HG02884 (cell line): Measurements from ENCODE around the gene MYO16.
"Not testable (repeated sequence)": the region's sequence is repeated elsewhere in the genome, so short reads cannot be mapped to it uniquely, and the experiment has no call there.

ENCODE experiments used
- ATAC-seq: cut with Tn5 transposase; IDR thresholded peaks from one replicate; pipeline ENCODE4 v1.9.1; 2021; ENCODE audit warnings: mild to moderate bottlenecking, moderate library complexity; ENCODE audit not compliant: unreplicated experiment

Gene MYO16

GRCh38 chr13:109033090-109033489, 403.7 kb downstream of the MYO16 start:
- no peak for ATAC-seq

- ATAC-seq, result no peak
Observed at GRCh38 chr13:109036078-109036780, 406.8 kb downstream of the MYO16 start.

GRCh38 chr13:109043636-109044035, 414.2 kb downstream of the MYO16 start:
- ATAC-seq, result no peak

- no peak for ATAC-seq
Observed at GRCh38 chr13:109055850-109056249, 426.4 kb downstream of the MYO16 start.

- no peak for ATAC-seq
Observed at GRCh38 chr13:109058087-109058486, 428.7 kb downstream of the MYO16 start.

GRCh38 chr13:109072505-109072904, 443.1 kb downstream of the MYO16 start:
- ATAC-seq, result no peak

- ATAC-seq, result no peak
Observed at GRCh38 chr13:109074436-109074835, 445.0 kb downstream of the MYO16 start.

GRCh38 chr13:109074853-109075252, 445.4 kb downstream of the MYO16 start:
- ATAC-seq, result no peak

GRCh38 chr13:109087916-109088623, 458.7 kb downstream of the MYO16 start:
- ATAC-seq, result no peak

GRCh38 chr13:109088624-109088917, 459.2 kb downstream of the MYO16 start:
- ATAC-seq, result no peak

- no peak for ATAC-seq
Observed at GRCh38 chr13:109090796-109091195, 461.4 kb downstream of the MYO16 start.

GRCh38 chr13:109091249-109091648, 461.8 kb downstream of the MYO16 start:
- no peak for ATAC-seq

- not testable (repeated sequence) for ATAC-seq
Observed at GRCh38 chr13:109092186-109092585, 462.8 kb downstream of the MYO16 start.

GRCh38 chr13:109093998-109094397, 464.6 kb downstream of the MYO16 start:
- no peak for ATAC-seq

GRCh38 chr13:109095126-109095525, 465.7 kb downstream of the MYO16 start:
- ATAC-seq, result no peak

GRCh38 chr13:109096101-109096500, 466.7 kb downstream of the MYO16 start:
- no peak for ATAC-seq

GRCh38 chr13:109100705-109101304, 471.4 kb downstream of the MYO16 start:
- ATAC-seq, result no peak

GRCh38 chr13:109101550-109102144, 472.2 kb downstream of the MYO16 start:
- no peak for ATAC-seq

- no peak for ATAC-seq
Observed at GRCh38 chr13:109105899-109106298, 476.5 kb downstream of the MYO16 start.

GRCh38 chr13:109110159-109110558, 480.7 kb downstream of the MYO16 start:
- no peak for ATAC-seq

GRCh38 chr13:109111141-109111540, 481.7 kb downstream of the MYO16 start:
- no peak for ATAC-seq

- ATAC-seq, result peak; percentile 68
Observed at GRCh38 chr13:109113427-109113826, 484.0 kb downstream of the MYO16 start.
